Stomach (tissue), 9 donors: ENCODE results near the gene KIF6. TPM values are rescaled to one million over a fixed set of nuclear protein-coding genes. Genes with fewer than 3 reads are reported as not detected.

Experiments
- DNase-seq, 2 donors: peaks; one replicate each; pipeline versions ENCODE4 v3.0.0 to v3.0.0-alpha.2; 2013 to 2019
- H3K27ac ChIP-seq, 5 donors: fragments of 200-600 bp in 4 of 5; sonication (generic) in 4 of 5; one replicate each; pipeline ENCODE4 v1.5.1; 2013 to 2019; ENCODE audit warnings: mild to moderate bottlenecking in 1 of 5, moderate library complexity in 1 of 5
- H3K27me3 ChIP-seq, 3 donors: fragments of 200-600 bp; sonication (generic); one replicate each; pipeline ENCODE4 v1.5.1; 2017 to 2019; ENCODE audit warnings: mixed run types in 1 of 3
- H3K36me3 ChIP-seq, 4 donors: fragments of 200-600 bp; sonication (generic); 1 replicate in 3 of 4; 2 replicates in 1 of 4; pipeline ENCODE4 v1.5.1; 2016 to 2019
- H3K4me1 ChIP-seq, 4 donors: fragments of 200-600 bp; sonication (generic); one replicate each; pipeline ENCODE4 v1.5.1; 2016 to 2019
- H3K4me3 ChIP-seq, 4 donors: fragments of 200-600 bp; sonication (generic) in 3 of 4; one replicate each; pipeline ENCODE4 v1.5.1; 2016 to 2019; ENCODE audit warnings: mild to moderate bottlenecking in 1 of 4
- H3K9me3 ChIP-seq, 4 donors: fragments of 200-600 bp; sonication (generic); one replicate each; pipeline ENCODE4 v1.5.1; 2016 to 2019
- EP300 ChIP-seq: sonication (generic); formaldehyde crosslinking; IDR thresholded peaks from one replicate; pipeline ENCODE4 v1.6.1; 2017; ENCODE audit warnings: antibody characterized with exemption
- POLR2A ChIP-seq, 4 donors: fragments of 450-650 bp; IDR thresholded peaks; one replicate each; pipeline ENCODE4 v1.6.1; 2016; ENCODE audit warnings: antibody characterized with exemption in 4 of 4, control low read depth in 2 of 4, mild to moderate bottlenecking in 1 of 4, moderate library complexity in 1 of 4
- POLR2AphosphoS5 ChIP-seq, 3 donors: sonication (generic); formaldehyde crosslinking; IDR thresholded peaks; one replicate each; pipeline ENCODE4 v1.6.1; 2016; ENCODE audit warnings: antibody characterized with exemption in 3 of 3
- WGBS, 5 donors: extraction: QIAGEN DNeasy Blood & Tissue Kit in 3 of 5; methylation state at CpG; one replicate each; pipeline versions ENCODE4 v1.1.5 to v1.1.7; 2013 to 2018; 5-methylcytosine and 5-hydroxymethylcytosine counted together
- intact Hi-C: fragments of 100-400 bp; cut with DNase I; formaldehyde crosslinking; loops from one replicate; pipeline ENCODE4 v1.15.1; 2023; ENCODE audit warnings: low total_unique reads
- polyA plus RNA-seq, 3 donors: library from polyadenylated mRNA; stranded (reverse); fragments of 200-250 nt; gene quantifications; one replicate each; pipeline ENCODE4 v1.2.3, GENCODE V29; 2013
- total RNA-seq, 5 donors: library from RNA; depleted of rRNA; stranded (reverse); fragments of >200 nt; gene quantifications; one replicate each; pipeline versions ENCODE4 v1.1.0 to v1.2.3, GENCODE V29; 2014 to 2016
- TF ChIP-seq, protein P1 (sequence below), 7 experiments: fragments of 450-650 bp in 4 of 7; fragments of 200-600 bp in 3 of 7; sonication (generic) in 3 of 7; IDR thresholded peaks; one replicate each; pipeline ENCODE4 v1.5.1; 2016 to 2019; ENCODE audit warnings: antibody characterized with exemption in 7 of 7, control low read depth in 2 of 7, mild to moderate bottlenecking in 1 of 7
- donor health status: healthy with polysubstance abuse.
- donor health status: Bipolar disorder and iron deficiency.
- donor health status: healthy.

KIF6 gene
- total and polyA plus RNA-seq, 8 donors: 0.25 to 9.8 (median 0.37) TPM; not detected in 3

DNA sequence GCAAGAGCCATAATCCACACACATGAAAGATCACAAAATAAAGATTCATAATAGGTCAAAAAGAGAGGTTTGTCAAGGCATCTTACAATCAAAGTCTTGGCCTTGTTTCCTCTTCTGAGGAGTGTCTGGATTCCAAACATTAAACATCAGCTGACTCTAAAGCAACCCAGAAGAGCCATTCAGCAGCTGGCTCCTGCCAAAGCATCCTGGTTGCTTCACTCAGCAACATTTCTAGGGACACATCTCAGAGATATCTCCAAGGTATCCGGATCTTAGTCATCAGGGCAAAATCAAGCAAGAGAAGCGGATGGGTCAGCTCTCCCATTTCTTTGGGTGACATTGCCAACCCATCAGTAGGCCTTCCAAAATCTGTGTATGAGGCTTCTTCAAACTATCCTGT lies 139.6 kb downstream of the KIF6 start:
- 87 to 96% (median 90%) methylated on average over 2 of the region's 2 CpGs for WGBS, 5 donors
- no peak for TF ChIP-seq POLR2AphosphoS5 (IDR thresholded peaks at IDR 0.05)
- TF ChIP-seq EP300: no peak
- TF ChIP-seq POLR2A (IDR thresholded peaks at IDR 0.05): no peak
- TF ChIP-seq, protein P1, sequence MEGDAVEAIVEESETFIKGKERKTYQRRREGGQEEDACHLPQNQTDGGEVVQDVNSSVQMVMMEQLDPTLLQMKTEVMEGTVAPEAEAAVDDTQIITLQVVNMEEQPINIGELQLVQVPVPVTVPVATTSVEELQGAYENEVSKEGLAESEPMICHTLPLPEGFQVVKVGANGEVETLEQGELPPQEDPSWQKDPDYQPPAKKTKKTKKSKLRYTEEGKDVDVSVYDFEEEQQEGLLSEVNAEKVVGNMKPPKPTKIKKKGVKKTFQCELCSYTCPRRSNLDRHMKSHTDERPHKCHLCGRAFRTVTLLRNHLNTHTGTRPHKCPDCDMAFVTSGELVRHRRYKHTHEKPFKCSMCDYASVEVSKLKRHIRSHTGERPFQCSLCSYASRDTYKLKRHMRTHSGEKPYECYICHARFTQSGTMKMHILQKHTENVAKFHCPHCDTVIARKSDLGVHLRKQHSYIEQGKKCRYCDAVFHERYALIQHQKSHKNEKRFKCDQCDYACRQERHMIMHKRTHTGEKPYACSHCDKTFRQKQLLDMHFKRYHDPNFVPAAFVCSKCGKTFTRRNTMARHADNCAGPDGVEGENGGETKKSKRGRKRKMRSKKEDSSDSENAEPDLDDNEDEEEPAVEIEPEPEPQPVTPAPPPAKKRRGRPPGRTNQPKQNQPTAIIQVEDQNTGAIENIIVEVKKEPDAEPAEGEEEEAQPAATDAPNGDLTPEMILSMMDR (IDR thresholded peaks at IDR 0.05): no peak
- no peaks in the 10 kb centered on the region for H3K4me1 ChIP-seq
- H3K27ac ChIP-seq: no peak overlapping the region
- H3K27me3 ChIP-seq: no peaks in the 10 kb centered on the region
- DNase-seq: no peak
- no peaks in the 10 kb centered on the region for H3K36me3 ChIP-seq
- no peak overlapping the region for H3K4me3 ChIP-seq
- intact Hi-C loops: no loop called here
- H3K9me3 ChIP-seq: no peaks in the 10 kb centered on the region

DNA sequence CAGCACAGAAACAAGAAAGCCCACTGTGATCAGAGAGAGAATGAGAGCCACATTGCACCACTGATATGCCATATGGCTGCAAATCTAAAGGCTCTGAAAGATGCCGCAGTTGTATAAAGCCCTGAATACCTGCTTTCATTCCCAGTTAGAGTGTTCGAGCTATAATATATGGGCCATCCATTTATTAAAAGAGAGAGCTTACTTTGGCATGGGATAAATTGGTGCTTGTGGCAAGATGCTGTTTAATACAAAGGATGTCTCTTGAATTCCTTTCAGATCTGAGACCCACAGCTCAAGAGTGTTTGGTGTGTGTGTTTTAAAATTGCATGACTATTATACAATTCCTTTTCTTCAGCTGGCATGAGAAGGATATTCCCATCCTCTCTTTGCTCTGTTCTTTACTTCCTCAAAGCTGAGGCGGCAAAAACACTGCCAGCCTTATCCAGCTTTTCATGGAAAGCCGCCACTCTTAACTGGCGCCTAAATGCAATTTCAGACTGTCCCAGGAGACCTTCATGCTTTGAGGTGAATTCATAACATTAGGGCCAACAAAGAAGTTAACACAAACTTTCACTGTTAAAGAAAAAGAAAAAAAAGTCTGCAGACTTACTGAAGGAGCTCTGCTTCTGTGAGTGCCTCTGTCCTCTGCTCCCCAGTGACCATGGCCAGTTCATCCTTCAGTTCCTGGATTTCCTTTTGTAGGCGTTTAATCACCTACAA lies 147.6 kb downstream of the KIF6 start:
- TF ChIP-seq POLR2A (IDR thresholded peaks at IDR 0.05): no peak
- TF ChIP-seq, protein P1 (IDR thresholded peaks at IDR 0.05): no peak
- Histone ChIP-seq H3K27ac (no peak overlapping the region), H3K4me3 (no peak overlapping the region), H3K27me3 (no peaks in the 10 kb centered on the region), H3K9me3 (peaks cover 0 to 3% (median 0%) of the 10 kb centered on the region in 4 donors), H3K4me1 (peaks cover 0 to 6% (median 0%) of the 10 kb centered on the region in 4 donors), H3K36me3 (no peaks in the 10 kb centered on the region)
- intact Hi-C loops: no loop called here
- WGBS, 5 donors: 83 to 94% (median 86%) methylated on average over 6 of the region's 6 CpGs
- DNase-seq: no peak

DNA sequence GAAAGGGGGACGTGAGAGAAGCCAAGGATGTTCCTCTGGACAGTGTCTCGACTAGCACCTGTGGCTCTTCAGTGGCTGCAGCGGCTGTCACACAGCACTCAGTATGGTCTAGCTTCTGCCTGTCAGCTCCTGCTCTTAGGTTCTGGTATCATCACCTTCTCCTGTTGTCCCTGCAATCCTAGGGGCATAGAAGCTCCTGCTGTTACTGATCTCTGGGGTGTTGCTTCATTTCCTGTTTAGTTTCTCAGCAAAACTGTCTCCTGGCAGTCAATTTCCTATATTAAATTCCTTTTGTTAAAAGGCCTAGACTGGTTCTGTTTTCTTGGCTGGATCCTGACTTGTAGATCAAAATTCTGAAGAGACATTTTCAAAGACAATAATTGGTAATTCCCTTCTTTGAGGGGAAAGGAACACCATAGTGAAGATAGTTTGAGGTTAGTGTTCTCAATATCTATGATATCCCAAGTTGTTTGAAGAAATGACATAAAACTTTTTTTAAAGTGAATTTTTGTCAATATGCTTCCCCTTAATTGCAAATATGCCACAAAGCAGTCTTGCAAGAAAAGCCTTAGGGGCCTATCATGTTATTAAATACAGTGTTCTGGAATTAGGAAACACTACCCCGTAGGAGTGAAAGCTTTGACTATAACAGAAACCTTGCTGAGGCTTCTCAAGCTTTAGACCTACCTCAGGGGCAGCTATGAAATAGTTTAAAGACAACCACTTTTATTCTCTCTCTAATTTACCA lies 148.5 kb downstream of the KIF6 start:
- Histone ChIP-seq H3K9me3 (peaks cover 0 to 3% (median 0%) of the 10 kb centered on the region in 4 donors), H3K27ac (no peak overlapping the region), H3K4me3 (no peak overlapping the region), H3K27me3 (no peaks in the 10 kb centered on the region), H3K36me3 (no peaks in the 10 kb centered on the region), H3K4me1 (peaks cover 0 to 6% (median 0%) of the 10 kb centered on the region in 4 donors)
- 82 to 90% (median 87%) methylated on average over 4 of the region's 4 CpGs for WGBS, 5 donors
- intact Hi-C loops: no loop called here
- no peak for DNase-seq
- TF ChIP-seq POLR2AphosphoS5 (IDR thresholded peaks at IDR 0.05): no peak
- TF ChIP-seq EP300: no peak
- no peak for TF ChIP-seq POLR2A (IDR thresholded peaks at IDR 0.05)
- TF ChIP-seq, protein P1 (IDR thresholded peaks at IDR 0.05): no peak

DNA sequence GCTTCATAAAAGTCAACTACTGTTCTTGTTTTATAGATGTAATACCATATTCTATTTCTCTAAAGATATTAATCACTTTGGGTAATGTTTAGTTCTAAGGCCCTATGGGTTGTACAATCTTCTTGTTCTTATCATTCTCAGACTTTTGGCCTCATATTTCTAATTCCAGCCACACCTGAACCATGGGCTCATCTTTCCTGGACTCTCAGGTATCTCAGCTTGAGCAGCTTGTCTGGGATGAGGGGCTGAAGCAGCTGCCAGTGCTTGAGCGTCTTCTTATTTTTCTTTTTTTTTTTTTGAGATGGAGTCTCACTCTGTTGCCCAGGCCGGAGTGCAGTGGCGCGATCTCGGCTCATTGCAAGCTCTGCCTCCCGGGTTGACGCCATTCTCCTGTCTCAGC lies 150.2 kb downstream of the KIF6 start:
- no peaks in the 10 kb centered on the region for H3K27me3 ChIP-seq
- no peak overlapping the region for H3K27ac ChIP-seq
- TF ChIP-seq, protein P1 (IDR thresholded peaks at IDR 0.05): no peak
- TF ChIP-seq POLR2A (IDR thresholded peaks at IDR 0.05) (no peak), POLR2AphosphoS5 (IDR thresholded peaks at IDR 0.05) (no peak), EP300 (no peak)
- 78 to 93% (median 88%) methylated on average over 7 of the region's 7 CpGs for WGBS, 5 donors
- intact Hi-C loops: no loop called here
- H3K36me3 ChIP-seq: no peaks in the 10 kb centered on the region
- DNase-seq: no peak
- peaks cover 0 to 3% (median 0%) of the 10 kb centered on the region in 4 donors for H3K9me3 ChIP-seq
- H3K4me1 ChIP-seq: peaks cover 0 to 6% (median 0%) of the 10 kb centered on the region in 4 donors
- no peak overlapping the region for H3K4me3 ChIP-seq
